ENCODE measurements around the gene IL1RAPL2. TPM values are rescaled to one million over a fixed set of nuclear protein-coding genes. Genes with fewer than 3 reads are reported as not detected.

IL1RAPL2 gene
- total RNA-seq, 2 donors from 2014 or later, result not detected

DNA sequence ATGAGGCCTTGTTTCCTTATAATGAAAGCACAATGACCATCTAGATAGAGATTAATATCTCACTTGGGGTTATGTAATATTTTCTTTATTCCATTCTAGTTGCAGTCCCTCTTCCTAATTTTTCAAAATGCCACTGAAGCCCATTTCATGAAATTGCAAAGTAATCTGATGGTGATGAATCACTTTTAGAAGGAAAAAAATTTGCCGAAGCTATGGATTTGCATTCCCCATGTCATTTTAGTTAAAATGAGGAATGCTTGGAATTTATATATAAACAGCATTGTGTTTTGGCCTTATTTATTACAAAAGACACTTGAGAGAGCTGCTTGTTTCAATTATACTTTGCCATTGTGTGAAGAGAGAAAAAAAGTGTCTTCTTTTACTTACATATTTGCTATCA is 896.2 kb downstream of the IL1RAPL2 start:
- Mint-ChIP-seq H3K27ac (no peak overlapping the region), H3K4me1 (no peaks in the 10 kb centered on the region), H3K27me3 (no peaks in the 10 kb centered on the region), H3K9me3 (no peaks in the 10 kb centered on the region), H3K4me3 (no peak overlapping the region), H3K36me3 (ENCODE audit: low read depth) (no peaks in the 10 kb centered on the region)
- no peak for ATAC-seq (replicated peaks)

DNA sequence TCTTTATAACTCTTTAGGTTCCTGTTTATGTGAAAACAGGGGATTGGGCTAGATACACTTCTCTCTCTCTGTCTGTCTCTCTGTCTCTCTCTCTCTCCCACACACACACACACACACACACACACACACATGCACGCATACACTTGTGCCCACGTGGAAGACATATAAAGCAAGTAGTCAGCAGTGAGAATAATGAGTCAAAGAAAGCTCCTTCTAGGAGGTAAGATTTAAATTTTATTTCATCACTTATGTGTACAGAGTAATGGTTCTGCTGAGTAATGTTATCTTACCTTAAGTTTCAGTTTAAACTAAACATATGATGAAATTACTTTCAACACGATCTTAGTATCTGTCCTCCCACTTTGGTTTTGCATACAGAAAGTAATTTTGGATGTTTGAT is 897.5 kb downstream of the IL1RAPL2 start:
- H3K36me3 Mint-ChIP-seq (ENCODE audit: low read depth), result no peaks in the 10 kb centered on the region
- H3K4me1 Mint-ChIP-seq, result no peaks in the 10 kb centered on the region
- H3K9me3 Mint-ChIP-seq, result no peaks in the 10 kb centered on the region
- ATAC-seq (replicated peaks), result no peak
- H3K27me3 Mint-ChIP-seq, result no peaks in the 10 kb centered on the region
- no peak overlapping the region for H3K27ac Mint-ChIP-seq
- H3K4me3 Mint-ChIP-seq, result no peak overlapping the region

DNA sequence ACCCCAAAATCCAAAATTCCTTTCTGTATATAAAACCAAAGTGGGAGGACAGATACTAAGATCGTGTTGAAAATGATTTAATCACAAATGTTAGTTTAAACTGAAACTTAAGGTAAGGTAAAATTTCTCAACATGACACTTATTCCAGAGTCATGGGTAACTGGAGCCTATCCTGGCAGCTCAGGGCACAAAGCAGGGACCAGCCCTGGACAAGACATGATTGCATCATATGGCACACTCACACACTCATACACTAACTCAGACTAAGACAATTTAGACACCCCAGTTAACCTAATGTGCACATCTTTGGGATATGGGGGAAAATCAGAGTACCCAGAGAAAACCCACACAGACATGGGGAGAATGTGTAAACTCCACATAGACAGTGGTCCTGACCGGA is 898.6 kb downstream of the IL1RAPL2 start:
- Mint-ChIP-seq H3K36me3 (ENCODE audit: low read depth) (no peaks in the 10 kb centered on the region), H3K27ac (no peak overlapping the region), H3K27me3 (no peaks in the 10 kb centered on the region), H3K4me1 (no peaks in the 10 kb centered on the region), H3K4me3 (no peak overlapping the region), H3K9me3 (no peaks in the 10 kb centered on the region)
- ATAC-seq (replicated peaks), result no peak

DNA sequence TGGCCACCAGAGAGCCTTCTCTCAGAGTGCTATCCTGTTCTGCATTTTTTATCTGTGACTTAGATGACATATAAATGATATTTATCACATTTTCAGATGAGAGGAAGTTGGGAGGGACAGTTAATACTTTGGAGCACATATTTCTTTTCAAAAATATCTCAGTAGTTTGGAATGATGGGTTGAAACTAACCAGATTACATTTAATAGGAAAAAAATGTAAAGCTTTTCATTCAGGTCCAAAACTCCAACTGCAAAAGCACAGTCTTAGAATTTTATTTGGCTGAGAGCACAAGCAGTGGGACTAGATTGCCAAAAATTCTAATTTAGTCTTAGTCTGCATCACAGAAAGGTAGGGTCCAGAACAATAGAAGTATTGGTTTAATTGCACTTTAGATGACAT is 902.7 kb downstream of the IL1RAPL2 start:
- H3K9me3 Mint-ChIP-seq, result no peaks in the 10 kb centered on the region
- no peak for ATAC-seq (replicated peaks)
- no peak overlapping the region for H3K27ac Mint-ChIP-seq
- H3K4me1 Mint-ChIP-seq, result no peaks in the 10 kb centered on the region
- no peaks in the 10 kb centered on the region for H3K36me3 Mint-ChIP-seq (ENCODE audit: low read depth)
- no peaks in the 10 kb centered on the region for H3K27me3 Mint-ChIP-seq
- H3K4me3 Mint-ChIP-seq, result no peak overlapping the region

DNA sequence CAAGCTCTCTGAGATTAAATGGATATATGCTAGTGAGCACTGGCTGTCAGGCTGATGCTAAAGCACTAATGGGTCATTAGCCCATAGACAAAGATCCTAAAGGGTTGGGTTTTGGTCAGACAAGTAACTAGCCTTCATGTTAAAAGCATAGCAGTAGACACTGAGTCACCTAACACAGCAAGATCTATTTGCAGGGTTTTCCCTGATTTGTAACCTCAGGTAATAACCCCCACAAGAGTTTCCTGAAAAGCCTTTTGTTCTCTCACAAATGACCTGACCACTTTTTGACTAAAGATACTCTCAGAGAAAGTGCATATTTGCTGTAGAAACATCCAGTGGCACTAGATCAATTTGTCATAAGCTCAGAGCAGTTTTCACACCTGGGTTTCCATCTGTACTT is 905.6 kb downstream of the IL1RAPL2 start:
- no peaks in the 10 kb centered on the region for H3K4me1 Mint-ChIP-seq
- no peak overlapping the region for H3K27ac Mint-ChIP-seq
- no peaks in the 10 kb centered on the region for H3K9me3 Mint-ChIP-seq
- no peaks in the 10 kb centered on the region for H3K36me3 Mint-ChIP-seq (ENCODE audit: low read depth)
- ATAC-seq (replicated peaks), result no peak
- H3K27me3 Mint-ChIP-seq, result no peaks in the 10 kb centered on the region
- no peak overlapping the region for H3K4me3 Mint-ChIP-seq

DNA sequence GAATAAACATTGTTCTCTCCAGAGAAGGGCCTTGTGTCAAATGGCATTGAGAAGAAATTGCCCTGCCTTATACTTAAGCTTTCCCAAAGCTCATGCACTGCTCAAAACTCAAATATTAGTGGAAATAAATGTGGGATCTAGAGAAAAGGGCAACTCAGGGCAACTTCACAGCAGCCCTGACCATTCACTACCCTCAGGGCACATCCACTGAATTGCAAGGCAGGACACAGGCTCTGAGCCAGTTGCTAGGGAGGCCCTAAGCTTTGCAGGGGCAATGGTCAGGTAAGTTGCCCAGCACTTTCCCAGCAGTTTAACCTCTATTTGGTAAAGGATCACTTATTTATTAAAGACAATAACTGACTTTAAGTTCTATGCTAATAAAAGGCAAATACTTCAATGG is 909.8 kb downstream of the IL1RAPL2 start:
- Mint-ChIP-seq H3K36me3 (ENCODE audit: low read depth) (no peaks in the 10 kb centered on the region), H3K4me3 (no peak overlapping the region), H3K27ac (no peak overlapping the region), H3K27me3 (no peaks in the 10 kb centered on the region), H3K4me1 (no peaks in the 10 kb centered on the region), H3K9me3 (peaks cover 5% of the 10 kb centered on the region)
- ATAC-seq (replicated peaks), result no peak

DNA sequence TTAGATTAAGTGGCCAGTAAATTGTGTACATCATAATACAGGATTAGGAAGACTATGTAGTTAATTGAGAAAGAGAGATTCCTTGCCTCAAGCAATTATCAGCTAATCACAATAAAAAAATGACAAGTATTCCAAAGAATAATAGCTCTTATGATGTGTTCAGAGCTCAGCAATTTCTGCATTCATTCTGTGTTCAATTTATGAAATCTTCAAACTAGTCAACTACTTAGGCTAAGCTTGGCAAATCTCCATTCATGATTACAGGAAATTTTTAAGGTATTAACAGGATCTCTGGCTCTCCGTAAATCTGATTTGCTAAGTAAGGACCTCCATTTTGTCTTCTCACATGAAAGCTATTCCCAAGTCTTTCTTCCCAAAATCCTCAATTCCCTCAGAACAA is 911.4 kb downstream of the IL1RAPL2 start:
- ATAC-seq (replicated peaks), result no peak
- Mint-ChIP-seq H3K27ac (no peak overlapping the region), H3K9me3 (peaks cover 5% of the 10 kb centered on the region), H3K36me3 (ENCODE audit: low read depth) (no peaks in the 10 kb centered on the region), H3K4me1 (no peaks in the 10 kb centered on the region), H3K27me3 (no peaks in the 10 kb centered on the region), H3K4me3 (no peak overlapping the region)

DNA sequence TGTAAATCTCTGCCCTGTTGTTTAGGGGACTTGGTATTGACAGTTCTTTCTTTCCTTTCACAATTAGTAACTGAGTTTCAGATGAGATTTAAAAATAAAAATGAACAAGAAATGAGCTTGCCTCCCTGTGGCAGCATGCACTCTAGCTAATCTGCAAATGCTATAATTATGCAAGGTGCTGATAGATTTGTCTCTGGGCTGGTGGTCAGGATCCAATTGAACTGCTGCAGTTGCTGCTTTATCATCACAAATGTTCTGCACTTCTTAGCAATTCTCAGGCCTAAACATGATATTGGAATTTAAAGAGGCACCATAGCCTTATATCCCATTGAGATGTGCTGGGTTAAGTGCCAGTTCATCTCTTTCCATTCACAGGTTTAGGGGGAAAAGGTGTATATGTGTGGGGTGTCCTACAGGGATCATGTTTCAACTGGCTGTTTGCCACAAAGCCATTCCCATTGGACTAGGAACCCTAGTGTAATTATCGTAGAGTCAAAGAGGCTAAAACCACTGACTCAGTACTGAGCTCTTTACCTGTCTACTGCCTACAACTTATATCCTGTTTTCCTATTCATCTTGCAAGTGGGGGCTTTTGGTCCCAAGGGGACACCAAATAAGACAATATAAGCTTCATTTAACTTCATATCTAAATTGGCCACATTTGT is 914.8 kb downstream of the IL1RAPL2 start:
- Mint-ChIP-seq H3K36me3 (ENCODE audit: low read depth) (no peaks in the 10 kb centered on the region), H3K4me3 (no peak overlapping the region), H3K4me1 (no peaks in the 10 kb centered on the region), H3K27ac (no peak overlapping the region), H3K27me3 (no peaks in the 10 kb centered on the region), H3K9me3 (peaks cover 8% of the 10 kb centered on the region)
- no peak for ATAC-seq (replicated peaks)

DNA sequence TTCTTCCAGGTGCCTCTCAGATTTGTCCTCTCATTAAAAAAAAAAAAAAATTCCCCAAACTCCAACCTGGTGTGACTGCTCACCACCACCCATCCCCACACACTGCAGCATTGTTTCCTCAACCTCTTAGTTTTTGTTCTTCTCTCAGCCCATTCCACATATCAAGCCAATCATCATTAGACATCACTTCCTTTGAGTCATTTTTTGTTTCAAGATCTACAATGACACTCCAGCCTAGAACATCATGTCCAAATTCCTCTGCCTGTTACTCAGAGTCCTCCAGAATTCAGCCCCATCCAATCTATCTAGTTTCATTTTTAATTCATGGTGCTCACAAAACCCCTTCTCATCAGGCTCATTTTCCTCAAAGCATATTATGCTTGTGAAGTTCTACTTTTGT is 917.0 kb downstream of the IL1RAPL2 start:
- Mint-ChIP-seq H3K27ac (no peak overlapping the region), H3K27me3 (no peaks in the 10 kb centered on the region), H3K4me3 (no peak overlapping the region), H3K9me3 (peaks cover 10% of the 10 kb centered on the region), H3K4me1 (no peaks in the 10 kb centered on the region), H3K36me3 (ENCODE audit: low read depth) (no peaks in the 10 kb centered on the region)
- ATAC-seq (replicated peaks), result no peak

DNA sequence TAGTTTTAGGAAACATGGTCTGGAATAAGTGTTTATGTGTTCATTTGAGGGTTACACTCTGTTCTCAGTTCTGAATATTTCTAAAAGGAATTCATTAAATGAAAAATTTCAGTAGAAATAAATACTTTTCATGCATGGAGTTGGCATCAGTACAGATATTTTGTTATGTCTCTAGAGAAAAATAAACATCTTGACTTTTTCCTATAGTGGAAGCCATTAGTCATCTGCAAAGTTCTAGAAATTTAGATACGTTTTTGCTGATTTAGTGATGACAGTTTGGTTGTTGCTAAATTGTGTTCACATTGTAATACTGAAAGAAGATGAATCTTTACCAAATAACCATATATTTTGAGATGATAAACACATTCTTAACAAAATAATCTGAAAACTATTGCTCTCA is 922.7 kb downstream of the IL1RAPL2 start:
- Mint-ChIP-seq H3K36me3 (ENCODE audit: low read depth) (no peaks in the 10 kb centered on the region), H3K4me1 (no peaks in the 10 kb centered on the region), H3K27ac (no peak overlapping the region), H3K9me3 (peaks cover 5% of the 10 kb centered on the region), H3K27me3 (no peaks in the 10 kb centered on the region), H3K4me3 (no peak overlapping the region)
- no peak for ATAC-seq (replicated peaks)

DNA sequence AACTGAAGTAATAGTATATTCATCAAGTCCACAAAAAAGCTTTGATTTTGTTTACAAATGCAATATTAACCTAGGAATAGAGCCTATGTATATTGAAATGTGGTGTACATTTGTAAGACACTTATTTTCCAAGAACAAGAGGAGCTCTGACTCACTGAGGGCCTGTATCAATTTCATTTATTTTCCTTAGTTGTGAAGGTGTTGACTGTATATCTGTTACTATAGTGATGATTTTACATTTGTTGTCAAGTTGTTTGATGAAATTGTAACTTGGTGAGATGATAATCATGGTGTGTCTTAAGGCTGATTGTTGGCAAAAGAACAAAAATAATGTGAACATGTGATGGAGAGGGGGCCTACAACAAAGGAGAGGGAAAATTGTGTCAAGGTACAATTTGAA is 929.4 kb downstream of the IL1RAPL2 start:
- H3K27ac Mint-ChIP-seq, result no peak overlapping the region
- H3K36me3 Mint-ChIP-seq (ENCODE audit: low read depth), result no peaks in the 10 kb centered on the region
- H3K4me1 Mint-ChIP-seq, result no peaks in the 10 kb centered on the region
- ATAC-seq (replicated peaks), result no peak
- H3K27me3 Mint-ChIP-seq, result no peaks in the 10 kb centered on the region
- no peaks in the 10 kb centered on the region for H3K9me3 Mint-ChIP-seq
- H3K4me3 Mint-ChIP-seq, result no peak overlapping the region

DNA sequence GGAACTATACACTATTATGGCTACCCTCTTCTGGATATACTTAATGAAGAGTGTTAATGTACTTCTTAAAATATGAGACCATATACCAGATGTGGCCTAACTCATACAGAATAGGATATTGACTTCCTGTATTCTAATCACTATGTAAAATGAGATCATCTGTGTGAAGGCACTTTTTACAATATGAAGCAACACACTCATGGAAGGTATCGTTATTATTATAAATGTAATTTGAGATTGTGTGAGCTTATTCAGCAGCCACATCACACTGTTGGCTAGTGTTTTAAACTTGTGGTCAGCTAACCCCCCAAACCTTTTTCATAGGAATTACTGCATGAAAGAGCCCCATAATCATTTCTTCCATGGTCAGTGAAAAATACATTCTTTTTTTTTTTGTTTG is 936.3 kb downstream of the IL1RAPL2 start:
- Mint-ChIP-seq H3K9me3 (peaks cover 3% of the 10 kb centered on the region), H3K4me1 (no peaks in the 10 kb centered on the region), H3K36me3 (ENCODE audit: low read depth) (no peaks in the 10 kb centered on the region), H3K4me3 (no peak overlapping the region), H3K27ac (no peak overlapping the region), H3K27me3 (no peaks in the 10 kb centered on the region)
- no peak for ATAC-seq (replicated peaks)

DNA sequence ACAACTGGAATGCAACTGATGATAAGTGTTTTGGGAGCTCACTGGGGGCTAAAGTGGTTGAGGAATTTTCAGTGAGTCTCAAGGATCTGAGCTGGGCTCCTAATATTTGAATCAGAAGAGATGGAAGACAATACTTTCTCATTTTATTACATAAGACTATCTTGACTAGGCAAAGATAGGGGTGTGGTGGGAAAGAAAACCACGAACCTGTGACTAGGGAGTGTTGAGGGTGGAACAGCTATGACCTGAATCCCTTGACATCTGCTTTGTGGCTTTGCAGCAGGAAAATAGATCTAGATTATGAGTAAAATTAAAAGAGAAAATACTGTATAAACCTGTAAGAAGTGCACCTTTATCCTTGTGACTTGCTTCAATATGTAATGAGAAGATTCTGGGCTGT is 949.6 kb downstream of the IL1RAPL2 start:
- Mint-ChIP-seq H3K27ac (no peak overlapping the region), H3K4me3 (no peak overlapping the region), H3K4me1 (no peaks in the 10 kb centered on the region), H3K9me3 (no peaks in the 10 kb centered on the region), H3K36me3 (ENCODE audit: low read depth) (no peaks in the 10 kb centered on the region), H3K27me3 (no peaks in the 10 kb centered on the region)
- no peak for ATAC-seq (replicated peaks)

DNA sequence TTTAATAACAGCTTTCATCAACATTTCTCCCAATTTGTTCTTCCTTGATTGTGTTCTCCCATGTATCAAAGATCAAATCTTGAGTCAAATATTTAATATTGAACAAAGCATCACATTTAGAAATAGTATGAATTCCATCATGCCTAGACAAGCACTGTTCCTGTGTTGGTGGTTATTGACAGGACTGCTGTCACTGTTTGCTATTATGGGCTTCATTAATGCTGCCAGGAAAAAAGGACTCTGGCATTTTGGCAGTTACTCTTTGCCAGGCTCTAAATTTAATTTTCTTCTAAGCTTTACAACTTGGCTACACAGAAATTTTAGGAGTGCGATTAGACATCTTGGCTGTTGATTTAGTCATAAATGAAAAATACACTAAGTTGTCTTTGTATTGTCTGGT is 960.4 kb downstream of the IL1RAPL2 start:
- Mint-ChIP-seq H3K9me3 (peaks cover 11% of the 10 kb centered on the region), H3K36me3 (ENCODE audit: low read depth) (no peaks in the 10 kb centered on the region), H3K4me1 (no peaks in the 10 kb centered on the region), H3K27ac (no peak overlapping the region), H3K4me3 (no peak overlapping the region), H3K27me3 (no peaks in the 10 kb centered on the region)
- ATAC-seq (replicated peaks), result no peak

DNA sequence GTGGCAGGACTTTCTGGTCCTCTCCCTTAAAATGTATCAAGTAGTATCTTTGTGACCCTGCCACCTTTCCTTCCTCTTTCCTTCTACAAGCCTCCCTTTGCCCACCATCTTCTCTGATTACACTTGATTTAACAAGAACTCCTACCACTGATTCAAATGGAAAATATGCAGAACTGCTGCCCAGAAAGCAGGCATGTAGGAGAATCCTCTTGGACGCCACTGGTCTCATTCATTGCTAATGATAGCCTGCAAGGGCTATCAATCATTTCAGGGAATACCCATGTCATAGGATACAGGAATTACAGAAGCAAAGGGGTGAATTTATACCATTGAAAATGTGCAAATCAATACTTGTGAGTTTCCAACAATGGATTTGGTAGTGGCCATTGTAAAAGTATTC is 961.8 kb downstream of the IL1RAPL2 start:
- no peak for ATAC-seq (replicated peaks)
- H3K36me3 Mint-ChIP-seq (ENCODE audit: low read depth), result no peaks in the 10 kb centered on the region

DNA sequence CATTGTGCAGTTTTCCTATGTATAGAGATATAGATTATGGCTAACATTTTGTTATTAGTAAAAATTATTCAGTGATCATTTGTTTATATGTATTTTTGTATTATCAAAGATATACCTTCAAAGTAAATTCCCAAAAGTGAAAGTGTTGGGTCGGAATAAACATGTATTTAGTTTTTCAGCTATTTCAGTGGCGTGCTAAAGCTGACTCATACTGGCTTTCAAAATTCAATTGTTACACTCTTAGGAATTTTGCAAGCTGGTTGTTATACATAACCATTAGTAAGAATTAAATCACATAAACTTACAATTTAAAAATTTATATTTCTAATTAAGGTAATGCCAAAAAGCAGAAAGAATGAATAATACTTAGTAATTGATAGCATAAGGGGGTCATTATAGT is 968.0 kb downstream of the IL1RAPL2 start:
- no peaks in the 10 kb centered on the region for H3K4me1 Mint-ChIP-seq
- no peak for ATAC-seq (replicated peaks)

More for the DNA sequence above, 961.8 kb downstream of the IL1RAPL2 start:
- Mint-ChIP-seq H3K27me3 (no peaks in the 10 kb centered on the region), H3K9me3 (peaks cover 11% of the 10 kb centered on the region), H3K4me1 (no peaks in the 10 kb centered on the region), H3K27ac (no peak overlapping the region), H3K4me3 (no peak overlapping the region)

More for the DNA sequence above, 968.0 kb downstream of the IL1RAPL2 start:
- Mint-ChIP-seq H3K27me3 (no peaks in the 10 kb centered on the region), H3K4me3 (no peak overlapping the region), H3K36me3 (ENCODE audit: low read depth) (no peaks in the 10 kb centered on the region), H3K9me3 (peaks cover 4% of the 10 kb centered on the region), H3K27ac (no peak overlapping the region)
